ENCODE data around the gene BRD4. TPM values are rescaled to one million over a fixed set of nuclear protein-coding genes. Genes with fewer than 3 reads are reported as not detected.

The BRD4 gene
- total and polyA plus RNA-seq, 10 of the 15 experiments (the other 5 are each of a cell fraction or from before 2014, with no cell fraction given) = 5.3 to 84.4 (median 11.8) TPM

DNA sequence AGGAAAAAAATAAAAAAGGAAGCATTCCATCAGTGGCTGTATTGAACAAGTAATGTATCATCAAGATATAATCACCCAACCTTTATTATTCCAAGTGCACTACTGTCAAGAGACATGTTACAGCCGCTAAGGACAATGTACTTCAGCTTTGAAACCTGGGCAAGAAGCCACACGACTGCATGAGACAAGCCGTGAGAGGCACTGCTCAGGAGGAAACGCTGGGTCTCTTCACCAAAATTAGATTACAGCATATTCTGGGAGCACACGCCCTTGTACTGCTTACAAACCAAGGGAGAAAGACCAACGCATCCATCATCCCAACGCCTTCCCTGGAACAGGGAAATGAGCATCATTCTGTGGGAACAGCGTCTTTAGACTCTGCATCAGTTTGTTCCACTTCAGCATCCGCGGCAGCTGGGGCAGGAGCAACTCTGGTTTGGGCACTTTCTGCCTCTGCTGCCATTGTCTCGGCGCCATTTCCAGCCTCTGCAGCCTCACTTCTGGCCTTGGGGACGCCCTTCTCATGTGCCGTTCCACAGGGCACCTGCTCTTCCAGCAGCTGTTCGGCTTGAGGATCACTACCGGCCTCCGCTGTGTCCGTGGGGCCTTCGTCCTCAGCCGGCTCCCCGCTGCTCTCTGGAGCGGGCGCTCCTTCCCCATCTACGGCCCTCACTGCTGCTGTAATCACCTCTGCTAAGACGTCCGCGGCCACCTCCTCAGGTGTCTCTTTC lies 22.4 kb upstream of the BRD4 start (continued):
- TF ChIP-seq, protein P1, sequence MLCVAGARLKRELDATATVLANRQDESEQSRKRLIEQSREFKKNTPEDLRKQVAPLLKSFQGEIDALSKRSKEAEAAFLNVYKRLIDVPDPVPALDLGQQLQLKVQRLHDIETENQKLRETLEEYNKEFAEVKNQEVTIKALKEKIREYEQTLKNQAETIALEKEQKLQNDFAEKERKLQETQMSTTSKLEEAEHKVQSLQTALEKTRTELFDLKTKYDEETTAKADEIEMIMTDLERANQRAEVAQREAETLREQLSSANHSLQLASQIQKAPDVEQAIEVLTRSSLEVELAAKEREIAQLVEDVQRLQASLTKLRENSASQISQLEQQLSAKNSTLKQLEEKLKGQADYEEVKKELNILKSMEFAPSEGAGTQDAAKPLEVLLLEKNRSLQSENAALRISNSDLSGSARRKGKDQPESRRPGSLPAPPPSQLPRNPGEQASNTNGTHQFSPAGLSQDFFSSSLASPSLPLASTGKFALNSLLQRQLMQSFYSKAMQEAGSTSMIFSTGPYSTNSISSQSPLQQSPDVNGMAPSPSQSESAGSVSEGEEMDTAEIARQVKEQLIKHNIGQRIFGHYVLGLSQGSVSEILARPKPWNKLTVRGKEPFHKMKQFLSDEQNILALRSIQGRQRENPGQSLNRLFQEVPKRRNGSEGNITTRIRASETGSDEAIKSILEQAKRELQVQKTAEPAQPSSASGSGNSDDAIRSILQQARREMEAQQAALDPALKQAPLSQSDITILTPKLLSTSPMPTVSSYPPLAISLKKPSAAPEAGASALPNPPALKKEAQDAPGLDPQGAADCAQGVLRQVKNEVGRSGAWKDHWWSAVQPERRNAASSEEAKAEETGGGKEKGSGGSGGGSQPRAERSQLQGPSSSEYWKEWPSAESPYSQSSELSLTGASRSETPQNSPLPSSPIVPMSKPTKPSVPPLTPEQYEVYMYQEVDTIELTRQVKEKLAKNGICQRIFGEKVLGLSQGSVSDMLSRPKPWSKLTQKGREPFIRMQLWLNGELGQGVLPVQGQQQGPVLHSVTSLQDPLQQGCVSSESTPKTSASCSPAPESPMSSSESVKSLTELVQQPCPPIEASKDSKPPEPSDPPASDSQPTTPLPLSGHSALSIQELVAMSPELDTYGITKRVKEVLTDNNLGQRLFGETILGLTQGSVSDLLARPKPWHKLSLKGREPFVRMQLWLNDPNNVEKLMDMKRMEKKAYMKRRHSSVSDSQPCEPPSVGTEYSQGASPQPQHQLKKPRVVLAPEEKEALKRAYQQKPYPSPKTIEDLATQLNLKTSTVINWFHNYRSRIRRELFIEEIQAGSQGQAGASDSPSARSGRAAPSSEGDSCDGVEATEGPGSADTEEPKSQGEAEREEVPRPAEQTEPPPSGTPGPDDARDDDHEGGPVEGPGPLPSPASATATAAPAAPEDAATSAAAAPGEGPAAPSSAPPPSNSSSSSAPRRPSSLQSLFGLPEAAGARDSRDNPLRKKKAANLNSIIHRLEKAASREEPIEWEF (IDR thresholded peaks at IDR 0.05; ENCODE audit: insufficient replicate concordance, low read depth, low read length) = no peak
- no peak for TF ChIP-seq NR2C2 (IDR thresholded peaks at IDR 0.05; ENCODE audit: borderline replicate concordance, control insufficient read depth, insufficient read length, low read depth)

DNA sequence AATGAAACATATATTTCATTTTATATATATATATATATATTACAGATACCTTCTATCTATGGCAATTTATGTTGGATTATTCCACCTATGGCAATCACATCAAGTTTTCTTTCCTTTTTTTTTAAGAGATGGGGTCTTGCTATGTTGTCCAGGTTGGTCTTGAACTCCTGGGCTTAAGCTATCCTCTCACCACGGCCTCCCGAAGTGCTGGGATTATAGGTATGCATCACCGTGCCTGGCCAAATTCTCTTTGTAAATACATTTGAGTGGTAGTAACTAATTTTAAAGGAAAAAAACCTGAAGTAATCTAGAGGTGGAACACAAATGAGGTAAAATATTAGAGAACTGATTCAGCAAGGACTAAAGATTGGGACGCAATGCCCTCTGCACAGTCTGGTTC lies 21.6 kb upstream of the BRD4 start:
- H3K4me2 ChIP-seq (ENCODE audit: control insufficient read depth, insufficient read depth) = no peak overlapping the region
- no TSS peak for BruUV-seq (replicated peaks)
- RAD21 ChIA-PET (ENCODE audit: unreplicated experiment) = no interaction called here
- CTCF ChIA-PET = no interaction called here
- POLR2A ChIA-PET = no interaction called here
- H4K20me1 ChIP-seq (ENCODE audit: control insufficient read depth, insufficient read depth) = 0 out of 2 replicates have a peak, but pooled peaks cover 4% of the 10 kb centered on the region
- DNase-seq (ENCODE audit: low read depth, low spot score) (no peak), ATAC-seq (no peak), FAIRE-seq (no peak)
- H3K27me3 ChIP-seq (replicated peaks in 1 of 2; ENCODE audit: control insufficient read depth in 2 of 2, insufficient read depth in 2 of 2, low read length in 1 of 2) = no peaks in the 10 kb centered on the region
- H3K9ac ChIP-seq (ENCODE audit: control insufficient read depth, insufficient read depth, low read length) = no peak overlapping the region
- H3K36me3 ChIP-seq (ENCODE audit: control insufficient read depth in 2 of 2, insufficient read depth in 2 of 2, low read length in 1 of 2) = peaks cover 17 to 25% of the 10 kb centered on the region in 2 experiments
- H3K27ac ChIP-seq (ENCODE audit: control insufficient read depth, insufficient read depth) = no peak overlapping the region
- intact Hi-C loops (cut with micrococcal nuclease; ENCODE audit: unreplicated experiment) (no loop called here), in situ Hi-C loops (cut with MboI) (no loop called here)
- 73% methylated on average over 4 of the region's 4 CpGs for WGBS (ENCODE audit: insufficient coverage, insufficient replicate concordance, low lambda C conversion rate, missing lambda C conversion rate)
- H2AFZ ChIP-seq (ENCODE audit: control insufficient read depth, low read depth, low read length) = no peak overlapping the region
- H3K9me3 ChIP-seq (replicated peaks; ENCODE audit: control insufficient read depth, insufficient read depth, low read length) = no peaks in the 10 kb centered on the region
- SMC1A ChIA-PET (ENCODE audit: uncharacterized antibody, unreplicated experiment) = interaction anchor here (0.6 kb wide), 1 partner anchor 316 kb away, joined by 3 read pairs; no protein-coding TSS in a partner anchor
- no peaks in the 10 kb centered on the region for H3K4me1 ChIP-seq (ENCODE audit: control insufficient read depth, insufficient read depth, low read length)
- H3K4me3 ChIP-seq = no peak overlapping the region
- H3K79me2 ChIP-seq (ENCODE audit: control insufficient read depth, insufficient read depth, low read length) = no peaks in the 10 kb centered on the region
- TF ChIP-seq, protein P2, sequence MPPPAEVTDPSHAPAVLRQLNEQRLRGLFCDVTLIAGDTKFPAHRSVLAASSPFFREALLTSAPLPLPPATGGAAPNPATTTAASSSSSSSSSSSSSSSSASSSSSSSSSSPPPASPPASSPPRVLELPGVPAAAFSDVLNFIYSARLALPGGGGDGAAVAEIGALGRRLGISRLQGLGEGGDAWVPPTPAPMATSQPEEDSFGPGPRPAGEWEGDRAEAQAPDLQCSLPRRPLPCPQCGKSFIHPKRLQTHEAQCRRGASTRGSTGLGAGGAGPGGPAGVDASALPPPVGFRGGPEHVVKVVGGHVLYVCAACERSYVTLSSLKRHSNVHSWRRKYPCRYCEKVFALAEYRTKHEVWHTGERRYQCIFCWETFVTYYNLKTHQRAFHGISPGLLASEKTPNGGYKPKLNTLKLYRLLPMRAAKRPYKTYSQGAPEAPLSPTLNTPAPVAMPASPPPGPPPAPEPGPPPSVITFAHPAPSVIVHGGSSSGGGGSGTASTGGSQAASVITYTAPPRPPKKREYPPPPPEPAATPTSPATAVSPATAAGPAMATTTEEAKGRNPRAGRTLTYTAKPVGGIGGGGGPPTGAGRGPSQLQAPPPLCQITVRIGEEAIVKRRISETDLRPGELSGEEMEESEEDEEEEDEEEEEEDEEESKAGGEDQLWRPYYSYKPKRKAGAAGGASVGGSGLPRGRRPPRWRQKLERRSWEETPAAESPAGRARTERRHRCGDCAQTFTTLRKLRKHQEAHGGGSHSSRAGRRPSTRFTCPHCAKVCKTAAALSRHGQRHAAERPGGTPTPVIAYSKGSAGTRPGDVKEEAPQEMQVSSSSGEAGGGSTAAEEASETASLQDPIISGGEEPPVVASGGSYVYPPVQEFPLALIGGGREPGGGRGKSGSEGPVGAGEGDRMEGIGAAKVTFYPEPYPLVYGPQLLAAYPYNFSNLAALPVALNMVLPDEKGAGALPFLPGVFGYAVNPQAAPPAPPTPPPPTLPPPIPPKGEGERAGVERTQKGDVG (CRISPR knock-in tag; IDR thresholded peaks at IDR 0.05) = no peak
- TF ChIP-seq, protein P3, sequence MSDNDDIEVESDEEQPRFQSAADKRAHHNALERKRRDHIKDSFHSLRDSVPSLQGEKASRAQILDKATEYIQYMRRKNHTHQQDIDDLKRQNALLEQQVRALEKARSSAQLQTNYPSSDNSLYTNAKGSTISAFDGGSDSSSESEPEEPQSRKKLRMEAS (IDR thresholded peaks at IDR 0.05; ENCODE audit: low read depth, low read length) = no peak
- no peak for TF ChIP-seq HDAC6 (IDR thresholded peaks at IDR 0.05; ENCODE audit: unreplicated experiment)
- TF ChIP-seq ZNF24 (IDR thresholded peaks at IDR 0.05) = no peak
- TF ChIP-seq POLR2AphosphoS5 (IDR thresholded peaks at IDR 0.05; ENCODE audit: low read length) = no peak
- no peak for TF ChIP-seq RFX5 (IDR thresholded peaks at IDR 0.05; ENCODE audit: low read depth, low read length)
- TF ChIP-seq NR2F1 (conservative IDR thresholded peaks at IDR 0.05) = no peak
- no peak for TF ChIP-seq IRF4 (IDR thresholded peaks at IDR 0.05; ENCODE audit: low read depth, low read length)
- no peak for TF ChIP-seq FOXK2 (IDR thresholded peaks at IDR 0.05)
- no peak for TF ChIP-seq EGR1 (IDR thresholded peaks at IDR 0.05; ENCODE audit: borderline replicate concordance in 1 of 2, low read depth in 2 of 2, low read length in 2 of 2)
- TF ChIP-seq RB1 (IDR thresholded peaks at IDR 0.05; ENCODE audit: borderline replicate concordance) = no peak
- TF ChIP-seq NFYB (IDR thresholded peaks at IDR 0.05; ENCODE audit: insufficient read depth, low read depth, low read length) = no peak
